Thyroid gland (tissue), 4 donors: ENCODE results near the gene AP4E1. TPM values are rescaled to one million over a fixed set of nuclear protein-coding genes. Genes with fewer than 3 reads are reported as not detected.

Experiments used
- DNase-seq, 2 donors: peaks; one replicate each; pipeline ENCODE4 v3.0.0-alpha.2; 2019
- H3K27ac ChIP-seq, 3 donors: fragments of 200-600 bp; sonication (generic); 1 replicate in 2 of 3; 2 replicates in 1 of 3; pipeline ENCODE4 v1.5.1; 2016 to 2019; ENCODE audit warnings: mild to moderate bottlenecking in 1 of 3, moderate library complexity in 1 of 3
- H3K27me3 ChIP-seq: fragments of 200-600 bp; sonication (generic); one replicate; pipeline ENCODE4 v1.5.1; 2019
- H3K36me3 ChIP-seq, 2 donors: fragments of 200-600 bp; sonication (generic); one replicate each; pipeline ENCODE4 v1.5.1; 2016 to 2019
- H3K4me1 ChIP-seq, 2 donors: fragments of 200-600 bp; sonication (generic); one replicate each; pipeline ENCODE4 v1.5.1; 2017 to 2019
- H3K4me3 ChIP-seq, 3 donors: fragments of 200-600 bp; sonication (generic); replicated peaks in 1 of 3; 1 replicate in 2 of 3; 2 replicates in 1 of 3; pipeline ENCODE4 v1.5.1; 2016; ENCODE audit warnings: mild to moderate bottlenecking in 1 of 3
- H3K9me3 ChIP-seq: fragments of 200-600 bp; sonication (generic); one replicate; pipeline ENCODE4 v1.5.1; 2017
- CTCF ChIP-seq, 6 experiments: fragments of 200-600 bp in 3 of 6; fragments of 450-650 bp in 3 of 6; sonication (generic) in 3 of 6; IDR thresholded peaks; one replicate each; pipeline ENCODE4 v1.5.1; 2016 to 2019; ENCODE audit warnings: antibody characterized with exemption in 6 of 6, mild to moderate bottlenecking in 2 of 6, inconsistent platforms in 1 of 6, moderate library complexity in 1 of 6
- POLR2A ChIP-seq, 2 donors: fragments of 450-650 bp; IDR thresholded peaks; one replicate each; pipeline ENCODE4 v1.6.1; 2017; ENCODE audit warnings: antibody characterized with exemption in 2 of 2, mild to moderate bottlenecking in 2 of 2, moderate library complexity in 1 of 2
- WGBS, 2 donors: methylation state at CpG; one replicate each; pipeline ENCODE4 v1.1.5; 2017; 5-methylcytosine and 5-hydroxymethylcytosine counted together
- intact Hi-C: fragments of 100-400 bp; cut with DNase I; formaldehyde crosslinking; loops from one replicate; pipeline ENCODE4 v1.15.1; 2023
- total RNA-seq, 4 donors: library from RNA; depleted of rRNA; stranded (reverse); fragments of >200 nt; gene quantifications; one replicate each; pipeline ENCODE4 v1.2.3, GENCODE V29; 2016

Gene AP4E1
- total RNA-seq, 4 donors from 2014 or later = 9.3 to 13.3 (median 10.4) TPM

- no peak for TF ChIP-seq POLR2A (IDR thresholded peaks at IDR 0.05)
- no peak for TF ChIP-seq CTCF (IDR thresholded peaks at IDR 0.05)
- WGBS, 2 donors = 98 to 99% methylated on average over 2 of the region's 2 CpGs
- Histone ChIP-seq H3K27me3 (no peaks in the 10 kb centered on the region), H3K4me3 (no peak overlapping the region), H3K9me3 (no peaks in the 10 kb centered on the region), H3K27ac (no peak overlapping the region), H3K36me3 (peaks cover 17 to 26% of the 10 kb centered on the region in 2 donors), H3K4me1 (no peaks in the 10 kb centered on the region)
- DNase-seq = no peak
- intact Hi-C loops = no loop called here
These were observed 59.9 kb downstream of the AP4E1 start for GRCh38 chr15:50968353-50968752.

GRCh38 chr15:50970524-50970923 lies 62.0 kb downstream of the AP4E1 start:
- Histone ChIP-seq H3K9me3 (no peaks in the 10 kb centered on the region), H3K27me3 (no peaks in the 10 kb centered on the region), H3K4me1 (no peaks in the 10 kb centered on the region), H3K27ac (no peak overlapping the region), H3K4me3 (no peak overlapping the region), H3K36me3 (peaks cover 17 to 26% of the 10 kb centered on the region in 2 donors)
- 91 to 95% methylated on average over 2 of the region's 2 CpGs for WGBS, 2 donors
- intact Hi-C loops = no loop called here
- TF ChIP-seq CTCF (IDR thresholded peaks at IDR 0.05) (no peak), POLR2A (IDR thresholded peaks at IDR 0.05) (no peak)
- DNase-seq = no peak

GRCh38 chr15:50971115-50971514 lies 62.6 kb downstream of the AP4E1 start:
- TF ChIP-seq POLR2A (IDR thresholded peaks at IDR 0.05) (no peak), CTCF (IDR thresholded peaks at IDR 0.05) (no peak)
- Histone ChIP-seq H3K27ac (no peak overlapping the region), H3K36me3 (peaks cover 17 to 26% of the 10 kb centered on the region in 2 donors), H3K4me1 (no peaks in the 10 kb centered on the region), H3K9me3 (no peaks in the 10 kb centered on the region), H3K27me3 (no peaks in the 10 kb centered on the region), H3K4me3 (no peak overlapping the region)
- intact Hi-C loops = no loop called here
- DNase-seq = no peak

- peaks cover 17 to 26% of the 10 kb centered on the region in 2 donors for H3K36me3 ChIP-seq
These were observed 63.1 kb downstream of the AP4E1 start for GRCh38 chr15:50971542-50971941.

GRCh38 chr15:50973605-50974004 lies 65.1 kb downstream of the AP4E1 start:
- 98 to 99% methylated on average over 4 of the region's 4 CpGs for WGBS, 2 donors
- H3K27ac ChIP-seq = no peak overlapping the region
- no peak for TF ChIP-seq POLR2A (IDR thresholded peaks at IDR 0.05)
- no peak for DNase-seq
- H3K4me1 ChIP-seq = no peaks in the 10 kb centered on the region
- no peak overlapping the region for H3K4me3 ChIP-seq
- peaks cover 17 to 18% of the 10 kb centered on the region in 2 donors for H3K36me3 ChIP-seq
- intact Hi-C loops = no loop called here
- no peaks in the 10 kb centered on the region for H3K9me3 ChIP-seq
- H3K27me3 ChIP-seq = no peaks in the 10 kb centered on the region

More at GRCh38 chr15:50971542-50971941, 63.1 kb downstream of the AP4E1 start:
- H3K27me3 ChIP-seq = no peaks in the 10 kb centered on the region
- intact Hi-C loops = no loop called here
- H3K4me1 ChIP-seq = no peaks in the 10 kb centered on the region
- no peaks in the 10 kb centered on the region for H3K9me3 ChIP-seq
- H3K4me3 ChIP-seq = no peak overlapping the region
- H3K27ac ChIP-seq = no peak overlapping the region
- no peak for TF ChIP-seq CTCF (IDR thresholded peaks at IDR 0.05)
- no peak for TF ChIP-seq POLR2A (IDR thresholded peaks at IDR 0.05)
- DNase-seq = no peak

- 64 to 66% methylated on average over 2 of the region's 2 CpGs for WGBS, 2 donors
- TF ChIP-seq CTCF (IDR thresholded peaks at IDR 0.05) = no peak
- no peak for DNase-seq
- Histone ChIP-seq H3K27me3 (no peaks in the 10 kb centered on the region), H3K36me3 (no peaks in the 10 kb centered on the region), H3K27ac (no peak overlapping the region), H3K4me1 (no peaks in the 10 kb centered on the region), H3K4me3 (no peak overlapping the region), H3K9me3 (no peaks in the 10 kb centered on the region)
- intact Hi-C loops = no loop called here
These were observed 68.7 kb downstream of the AP4E1 start for GRCh38 chr15:50977162-50977561.
